RWPE2 (cell line): ENCODE measurements around the gene PHF14.
"Not testable (repeated sequence)": the region's sequence is repeated elsewhere in the genome, so short reads cannot be mapped to it uniquely, and the experiment has no call there.

Experiments
- ATAC-seq: fragments of 200-7000 bp; cut with Tn5 transposase; 3 replicates; pipeline ENCODE4 v1.9.1; 2021; ENCODE audit warnings: low read depth
- DNase-seq: peaks from one replicate; pipeline ENCODE4 v3.0.0-alpha.2; 2020; ENCODE audit warnings: low spot score
- H3K27ac ChIP-seq: fragments of 450-650 bp; 2 replicates; pipeline ENCODE4 v1.5.1; 2017; ENCODE audit warnings: mild to moderate bottlenecking; ENCODE audit not compliant: poor library complexity, severe bottlenecking
- H3K27me3 ChIP-seq: fragments of 250-450 bp; sonication (Bioruptor Pico); 2 replicates; pipeline ENCODE4 v1.5.1; 2021; ENCODE audit warnings: mild to moderate bottlenecking, moderate library complexity; ENCODE audit not compliant: insufficient read depth, poor library complexity, severe bottlenecking
- H3K36me3 ChIP-seq: fragments of 250-450 bp; sonication (Bioruptor Pico); 2 replicates; pipeline ENCODE4 v1.5.1; 2020; ENCODE audit warnings: low read depth, mild to moderate bottlenecking, moderate library complexity
- H3K4me1 ChIP-seq: fragments of 250-450 bp; sonication (Bioruptor Pico); 2 replicates; pipeline ENCODE4 v1.5.1; 2021; ENCODE audit warnings: mild to moderate bottlenecking, moderate library complexity; ENCODE audit not compliant: insufficient read depth, poor library complexity, severe bottlenecking
- H3K4me3 ChIP-seq: fragments of 250-450 bp; sonication (Bioruptor Pico); 2 replicates; pipeline ENCODE4 v1.5.1; 2021; ENCODE audit warnings: mild to moderate bottlenecking, moderate library complexity; ENCODE audit not compliant: severe bottlenecking
- H3K9me3 ChIP-seq: fragments of 250-450 bp; sonication (Bioruptor Pico); 2 replicates; pipeline ENCODE4 v1.5.1; 2021; ENCODE audit warnings: mild to moderate bottlenecking, moderate library complexity; ENCODE audit not compliant: severe bottlenecking
- TF ChIP-seq, protein P1 (sequence below): fragments of 450-650 bp; IDR thresholded peaks from one replicate; pipeline ENCODE4 v1.5.1; 2017; ENCODE audit warnings: mild to moderate bottlenecking, moderate library complexity; ENCODE audit not compliant: poor library complexity, severe bottlenecking

The PHF14 gene

DNA sequence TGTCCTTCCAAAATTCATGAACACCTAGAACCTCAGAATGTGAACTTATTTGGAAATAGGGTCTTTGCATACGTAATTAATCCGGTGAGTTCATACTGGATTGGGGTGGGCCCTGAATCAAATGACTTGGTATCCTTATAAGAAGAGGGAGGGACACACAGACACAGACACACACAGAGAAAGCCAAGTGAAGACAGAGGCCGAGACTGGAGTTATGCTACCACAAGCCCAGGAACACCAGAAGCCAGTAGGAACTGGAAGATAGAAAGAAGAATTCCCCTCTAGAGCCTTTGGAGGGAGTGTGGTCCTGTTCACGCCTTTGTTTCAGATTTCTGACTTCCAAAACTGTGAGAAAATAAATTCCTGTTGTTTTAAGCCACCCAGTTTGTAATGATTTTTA lies 17.1 kb upstream of the PHF14 start:
- ATAC-seq (no peak), DNase-seq (no peak)
- H3K4me1 ChIP-seq, result no peaks in the 10 kb centered on the region
- H3K36me3 ChIP-seq, result no peaks in the 10 kb centered on the region
- TF ChIP-seq, protein P1, sequence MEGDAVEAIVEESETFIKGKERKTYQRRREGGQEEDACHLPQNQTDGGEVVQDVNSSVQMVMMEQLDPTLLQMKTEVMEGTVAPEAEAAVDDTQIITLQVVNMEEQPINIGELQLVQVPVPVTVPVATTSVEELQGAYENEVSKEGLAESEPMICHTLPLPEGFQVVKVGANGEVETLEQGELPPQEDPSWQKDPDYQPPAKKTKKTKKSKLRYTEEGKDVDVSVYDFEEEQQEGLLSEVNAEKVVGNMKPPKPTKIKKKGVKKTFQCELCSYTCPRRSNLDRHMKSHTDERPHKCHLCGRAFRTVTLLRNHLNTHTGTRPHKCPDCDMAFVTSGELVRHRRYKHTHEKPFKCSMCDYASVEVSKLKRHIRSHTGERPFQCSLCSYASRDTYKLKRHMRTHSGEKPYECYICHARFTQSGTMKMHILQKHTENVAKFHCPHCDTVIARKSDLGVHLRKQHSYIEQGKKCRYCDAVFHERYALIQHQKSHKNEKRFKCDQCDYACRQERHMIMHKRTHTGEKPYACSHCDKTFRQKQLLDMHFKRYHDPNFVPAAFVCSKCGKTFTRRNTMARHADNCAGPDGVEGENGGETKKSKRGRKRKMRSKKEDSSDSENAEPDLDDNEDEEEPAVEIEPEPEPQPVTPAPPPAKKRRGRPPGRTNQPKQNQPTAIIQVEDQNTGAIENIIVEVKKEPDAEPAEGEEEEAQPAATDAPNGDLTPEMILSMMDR, result no peak
- H3K27me3 ChIP-seq, result no peaks in the 10 kb centered on the region
- no peak overlapping the region for H3K27ac ChIP-seq
- no peaks in the 10 kb centered on the region for H3K9me3 ChIP-seq
- H3K4me3 ChIP-seq, result no peak overlapping the region

GRCh38 chr7:10960242-10960641 lies 13.4 kb upstream of the PHF14 start:
- DNase-seq, ATAC-seq, H3K9me3 ChIP-seq, H3K27ac ChIP-seq, H3K27me3 ChIP-seq, H3K36me3 ChIP-seq, H3K4me1 ChIP-seq, H3K4me3 ChIP-seq: not testable (repeated sequence)

DNA sequence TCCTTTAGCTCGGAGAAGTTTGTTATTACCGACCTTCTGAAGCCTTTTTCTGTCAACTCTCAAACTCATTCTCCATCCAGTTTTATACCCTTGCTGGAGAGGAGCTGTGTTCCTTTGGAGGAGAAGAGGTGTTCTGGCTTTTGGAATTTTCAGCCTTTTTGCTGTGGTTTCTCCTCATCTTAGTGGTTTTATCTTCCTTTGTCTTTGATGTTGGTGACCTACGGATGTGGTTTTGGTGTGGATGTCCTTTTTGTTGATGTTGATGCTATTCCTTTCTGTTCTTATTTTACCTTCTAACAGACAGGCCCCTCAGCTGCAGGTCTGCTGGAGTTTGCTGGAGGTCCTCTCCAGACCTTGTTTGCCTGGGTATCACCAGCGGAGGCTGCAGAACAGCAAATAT lies 8.7 kb upstream of the PHF14 start:
- H3K9me3 ChIP-seq, ATAC-seq, H3K4me3 ChIP-seq, DNase-seq, H3K27me3 ChIP-seq, H3K36me3 ChIP-seq, H3K4me1 ChIP-seq, H3K27ac ChIP-seq: not testable (repeated sequence)

DNA sequence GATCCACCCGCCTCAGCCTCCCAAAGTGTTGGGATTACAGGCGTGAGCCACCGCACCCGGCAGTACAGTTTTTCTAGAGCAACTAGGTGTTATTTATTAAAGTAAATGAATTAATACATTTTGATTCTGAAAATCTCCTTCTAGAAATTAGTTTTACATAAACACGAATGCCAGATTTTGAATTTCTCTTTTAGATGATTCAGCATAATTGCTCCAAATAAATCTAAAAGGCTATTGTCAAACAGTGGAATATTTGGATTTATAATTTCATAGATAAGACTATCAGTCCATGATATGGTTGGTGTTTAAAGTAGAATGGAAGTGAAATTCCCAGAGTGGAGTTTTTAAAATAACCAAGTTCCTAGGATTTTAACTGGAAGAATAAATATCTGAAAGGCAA lies 1.5 kb upstream of the PHF14 start:
- TF ChIP-seq, protein P1, result no peak
- DNase-seq, result no peak
- ATAC-seq, result no peak
- H3K36me3 ChIP-seq, result peaks cover 24% of the 10 kb centered on the region
- H3K4me1 ChIP-seq, result peaks cover 15% of the 10 kb centered on the region
- H3K4me3 ChIP-seq, result no peak overlapping the region
- H3K27me3 ChIP-seq, result no peaks in the 10 kb centered on the region
- no peaks in the 10 kb centered on the region for H3K9me3 ChIP-seq
- peak overlapping the region; percentile 89 for H3K27ac ChIP-seq

DNA sequence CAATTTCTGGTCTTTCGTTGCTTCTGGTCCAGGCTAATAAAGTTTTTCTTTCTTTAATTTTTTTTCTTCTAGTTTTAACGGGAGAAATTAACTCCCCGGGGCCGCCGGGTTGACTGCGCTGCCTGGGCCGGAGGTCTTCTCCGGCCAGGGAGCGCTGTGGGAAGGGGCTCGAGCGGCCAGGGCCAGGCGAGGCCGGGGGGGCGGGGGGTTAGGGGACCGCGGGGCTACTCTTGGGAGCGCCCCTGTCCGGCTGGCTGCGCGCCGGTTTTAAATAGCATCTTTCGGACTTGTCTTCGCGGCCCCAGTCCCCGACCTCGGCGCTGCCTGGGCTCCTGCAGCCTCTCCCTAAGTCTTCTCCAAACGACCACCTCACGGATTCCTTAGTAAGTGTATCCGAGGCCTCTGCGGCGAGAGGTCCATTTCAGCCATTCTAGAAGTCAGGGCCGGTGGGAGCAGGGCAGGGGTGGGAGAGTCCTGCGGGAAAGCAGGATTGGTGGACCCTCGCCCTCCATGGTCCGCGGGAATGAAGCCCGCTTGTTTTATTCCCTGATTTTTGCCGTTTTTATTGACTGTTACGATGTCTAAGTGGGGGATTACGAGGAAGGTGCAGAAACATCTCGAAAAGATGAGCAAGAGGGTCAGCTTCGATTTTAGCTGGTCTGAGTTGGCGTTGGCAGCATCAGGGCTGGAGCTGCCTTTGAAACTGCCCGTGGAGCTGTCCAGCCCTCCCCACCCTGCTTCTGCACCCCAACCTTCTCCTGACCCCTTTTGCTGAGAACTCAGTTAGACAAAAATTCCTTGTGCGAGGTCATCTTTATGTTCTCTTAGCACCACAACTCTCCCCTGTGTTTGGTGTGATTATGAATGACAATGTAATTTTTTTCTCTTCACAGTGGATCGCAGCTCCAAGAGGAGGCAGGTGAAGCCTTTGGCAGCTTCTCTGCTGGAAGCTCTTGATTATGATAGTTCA lies 555 bp downstream of the PHF14 start:
- no peak for DNase-seq
- Histone ChIP-seq H3K27ac (peak overlapping the region; percentile 89), H3K4me3 (peak overlapping the region; percentile 55), H3K27me3 (no peaks in the 10 kb centered on the region), H3K4me1 (peaks cover 15% of the 10 kb centered on the region), H3K36me3 (peaks cover 35% of the 10 kb centered on the region), H3K9me3 (no peaks in the 10 kb centered on the region)
- TF ChIP-seq, protein P1, result no peak
- ATAC-seq, result peak; percentile 24

DNA sequence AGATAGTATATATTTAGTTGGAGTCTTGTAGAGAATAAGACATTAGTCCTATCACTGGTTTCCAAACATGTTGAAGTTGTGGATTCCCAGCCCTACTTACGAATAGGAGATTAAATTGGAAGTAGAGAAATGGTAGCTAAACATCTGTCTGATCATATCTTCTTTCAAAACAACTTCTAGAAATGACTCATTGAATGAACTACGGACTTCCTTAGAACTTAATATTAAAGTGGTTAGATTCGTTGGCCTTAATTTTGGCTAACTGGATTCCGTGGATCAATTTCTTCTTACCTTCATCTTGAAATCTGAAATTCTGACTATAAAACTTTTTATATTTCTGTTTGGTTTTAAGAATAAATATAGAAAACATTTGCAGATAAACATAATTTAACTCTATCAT lies 3.4 kb downstream of the PHF14 start:
- no peak overlapping the region for H3K4me3 ChIP-seq
- peaks cover 15% of the 10 kb centered on the region for H3K4me1 ChIP-seq
- H3K27ac ChIP-seq, result no peak overlapping the region
- no peak for ATAC-seq
- TF ChIP-seq, protein P1, result no peak
- H3K27me3 ChIP-seq, result no peaks in the 10 kb centered on the region
- DNase-seq, result no peak
- H3K9me3 ChIP-seq, result no peaks in the 10 kb centered on the region
- H3K36me3 ChIP-seq, result peaks cover 35% of the 10 kb centered on the region
